WTC11 (cell line): ENCODE measurements around the gene DTNB.

Experiments used
- CREB1 ChIP-seq: sonication (generic); formaldehyde crosslinking; IDR thresholded peaks from 2 replicates; pipeline ENCODE4 v1.8.0; 2023; ENCODE audit warnings: mild to moderate bottlenecking, missing genetic modification reagents
- FOXJ3 ChIP-seq: sonication (generic); formaldehyde crosslinking; IDR thresholded peaks from 2 replicates; pipeline ENCODE4 v1.9.0; 2021; ENCODE audit warnings: missing genetic modification reagents, mild to moderate bottlenecking, borderline replicate concordance
- FOXP1 ChIP-seq: sonication (generic); formaldehyde crosslinking; IDR thresholded peaks from 2 replicates; pipeline ENCODE4 v1.8.0; 2022; ENCODE audit warnings: missing genetic modification reagents, mild to moderate bottlenecking, moderate library complexity, borderline replicate concordance
- NR2C2 ChIP-seq: sonication (generic); formaldehyde crosslinking; IDR thresholded peaks from 2 replicates; pipeline ENCODE4 v1.8.0; 2022; ENCODE audit warnings: mild to moderate bottlenecking, missing genetic modification reagents
- TF ChIP-seq, protein P1 (sequence below): fragments of 200-600 bp; IDR thresholded peaks from 2 replicates; pipeline ENCODE4 v1.8.0; 2022; ENCODE audit warnings: antibody characterized with exemption
- TF ChIP-seq, protein P2 (sequence below): sonication (generic); formaldehyde crosslinking; IDR thresholded peaks from 2 replicates; pipeline ENCODE4 v1.8.0; 2022; ENCODE audit warnings: mild to moderate bottlenecking, missing genetic modification reagents

DNA sequence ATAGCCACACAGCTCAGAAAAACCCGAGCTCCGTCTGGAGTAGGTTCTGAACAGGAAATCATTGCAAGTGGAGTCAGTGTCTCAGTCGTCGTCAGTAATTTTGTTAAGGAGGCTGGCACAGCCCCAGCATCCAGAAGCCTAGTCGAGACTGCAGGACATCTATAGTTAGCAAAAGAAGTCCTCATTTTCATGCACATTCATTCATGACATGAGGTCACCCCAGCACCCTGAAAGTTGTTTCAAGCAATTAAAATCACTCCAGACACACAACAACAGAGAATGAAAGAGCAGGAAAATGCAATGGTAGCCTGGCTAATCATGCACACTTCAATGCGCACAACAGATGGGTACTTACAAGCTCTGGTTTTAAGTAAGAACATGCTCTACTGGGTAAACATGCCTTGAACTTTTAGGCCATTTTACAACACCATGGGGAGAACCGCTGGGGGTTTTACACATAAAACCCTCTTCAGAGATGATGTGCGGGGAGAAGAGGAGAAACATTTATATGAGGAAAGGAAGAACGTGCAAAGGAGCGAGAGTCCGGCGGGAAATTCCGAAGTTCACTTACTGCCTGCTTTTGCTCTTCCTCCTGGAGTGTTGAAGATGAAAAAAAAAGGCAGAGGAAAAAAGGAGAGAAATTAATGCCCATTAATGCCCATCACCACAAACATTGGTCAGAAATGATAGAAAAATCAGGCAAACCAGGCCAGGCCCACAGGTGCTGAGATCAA is 254.3 kb downstream of the DTNB start:
- TF ChIP-seq FOXP1 (CRISPR knock-in tag) (no peak), CREB1 (CRISPR knock-in tag) (no peak), FOXJ3 (CRISPR knock-in tag) (no peak), NR2C2 (CRISPR knock-in tag) (no peak)
- TF ChIP-seq, protein P1, sequence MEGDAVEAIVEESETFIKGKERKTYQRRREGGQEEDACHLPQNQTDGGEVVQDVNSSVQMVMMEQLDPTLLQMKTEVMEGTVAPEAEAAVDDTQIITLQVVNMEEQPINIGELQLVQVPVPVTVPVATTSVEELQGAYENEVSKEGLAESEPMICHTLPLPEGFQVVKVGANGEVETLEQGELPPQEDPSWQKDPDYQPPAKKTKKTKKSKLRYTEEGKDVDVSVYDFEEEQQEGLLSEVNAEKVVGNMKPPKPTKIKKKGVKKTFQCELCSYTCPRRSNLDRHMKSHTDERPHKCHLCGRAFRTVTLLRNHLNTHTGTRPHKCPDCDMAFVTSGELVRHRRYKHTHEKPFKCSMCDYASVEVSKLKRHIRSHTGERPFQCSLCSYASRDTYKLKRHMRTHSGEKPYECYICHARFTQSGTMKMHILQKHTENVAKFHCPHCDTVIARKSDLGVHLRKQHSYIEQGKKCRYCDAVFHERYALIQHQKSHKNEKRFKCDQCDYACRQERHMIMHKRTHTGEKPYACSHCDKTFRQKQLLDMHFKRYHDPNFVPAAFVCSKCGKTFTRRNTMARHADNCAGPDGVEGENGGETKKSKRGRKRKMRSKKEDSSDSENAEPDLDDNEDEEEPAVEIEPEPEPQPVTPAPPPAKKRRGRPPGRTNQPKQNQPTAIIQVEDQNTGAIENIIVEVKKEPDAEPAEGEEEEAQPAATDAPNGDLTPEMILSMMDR = no peak
- TF ChIP-seq, protein P2, sequence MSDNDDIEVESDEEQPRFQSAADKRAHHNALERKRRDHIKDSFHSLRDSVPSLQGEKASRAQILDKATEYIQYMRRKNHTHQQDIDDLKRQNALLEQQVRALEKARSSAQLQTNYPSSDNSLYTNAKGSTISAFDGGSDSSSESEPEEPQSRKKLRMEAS (CRISPR knock-in tag) = no peak
